GM12878 (cell line): ENCODE data around the gene PLCG2. TPM values are rescaled to one million over a fixed set of nuclear protein-coding genes. Genes with fewer than 3 reads are reported as not detected.
A peak's percentile ranks its signal among the peaks of the same experiment; 100 is the strongest.

Experiments
- ATAC-seq: fragments of 200-7000 bp; cut with Tn5 transposase; 3 replicates; pipeline ENCODE4 v1.9.1; 2020; ENCODE audit warnings: mild to moderate bottlenecking, moderate library complexity
- BruUV-seq: library from RNA; stranded (reverse); fragments of 400-500 nt; replicated peaks from 2 replicates; lab custom pipeline; 2021; lab: Mats Ljungman, UMichigan
- CTCF ChIA-PET: fragments of 300-600 bp; sonication (Branson Sonifier 250); formaldehyde crosslinking; extraction: SDS; loops from one replicate; lab custom pipeline; 2021; ENCODE audit warnings: inconsistent platforms; lab: Yijun Ruan, JAX
- POLR2A ChIA-PET: fragments of 350-600 bp; formaldehyde crosslinking; extraction: SDS; loops from one replicate; lab custom pipeline; 2021; ENCODE audit warnings: inconsistent platforms; lab: Charles Lee
- RAD21 ChIA-PET: fragments of 300-600 bp; sonication (Branson Sonifier 250); formaldehyde crosslinking; loops from one replicate; lab custom pipeline; 2023; ENCODE audit warnings: antibody characterized with exemption; ENCODE audit not compliant: unreplicated experiment; lab: Charles Lee
- SMC1A ChIA-PET: fragments of 300-600 bp; sonication (Branson Sonifier 250); formaldehyde crosslinking; loops from one replicate; lab custom pipeline; 2023; ENCODE audit not compliant: unreplicated experiment, uncharacterized antibody; lab: Charles Lee
- DNase-seq: peaks from one replicate; pipeline ENCODE4 v3.0.0-alpha.2; 2011; ENCODE audit warnings: low read depth, low spot score
- FAIRE-seq: peaks from 3 replicates; lab custom pipeline; 2011; peaks lifted over from hg19 to GRCh38; lab: Jason Lieb, UNC
- H2AFZ ChIP-seq: 2 replicates; pipeline ENCODE4 v1.6.0; 2011; ENCODE audit warnings: low read depth, low read length, control low read depth; ENCODE audit not compliant: control insufficient read depth
- H3K27ac ChIP-seq: 2 replicates; pipeline ENCODE4 v1.5.1; 2011; ENCODE audit warnings: control low read depth; ENCODE audit not compliant: control insufficient read depth, insufficient read depth
- H3K27me3 ChIP-seq, 2 experiments: replicated peaks in 1 of 2; 2 replicates each; pipeline versions ENCODE4 v1.6.0 to v1.6.1; 2011; ENCODE audit warnings: low read length in 1 of 2; ENCODE audit not compliant: control insufficient read depth in 2 of 2, insufficient read depth in 2 of 2
- H3K36me3 ChIP-seq, 2 experiments: 2 replicates each; pipeline ENCODE4 v1.5.1; 2011; ENCODE audit warnings: low read length in 1 of 2; ENCODE audit not compliant: control insufficient read depth in 2 of 2, insufficient read depth in 2 of 2
- H3K4me1 ChIP-seq: 2 replicates; pipeline ENCODE4 v1.6.1; 2011; ENCODE audit warnings: mild to moderate bottlenecking, low read length, moderate library complexity, mixed read lengths; ENCODE audit not compliant: control insufficient read depth, insufficient read depth
- H3K4me2 ChIP-seq: 2 replicates; pipeline ENCODE4 v1.6.0; 2011; ENCODE audit warnings: control low read depth; ENCODE audit not compliant: control insufficient read depth, insufficient read depth
- H3K4me3 ChIP-seq: fragments of 200-600 bp; sonication (generic); 2 replicates; pipeline ENCODE4 v1.5.1; 2016
- H3K79me2 ChIP-seq: 2 replicates; pipeline ENCODE4 v1.6.0; 2011; ENCODE audit warnings: low read length; ENCODE audit not compliant: control insufficient read depth, insufficient read depth
- H3K9ac ChIP-seq: 2 replicates; pipeline ENCODE4 v1.8.0; 2011; ENCODE audit warnings: low read length, control low read depth, mixed read lengths; ENCODE audit not compliant: control insufficient read depth, insufficient read depth
- H3K9me3 ChIP-seq: replicated peaks from 3 replicates; pipeline ENCODE4 v1.5.1; 2011; ENCODE audit warnings: mild to moderate bottlenecking, low read length; ENCODE audit not compliant: control insufficient read depth, insufficient read depth
- H4K20me1 ChIP-seq: 2 replicates; pipeline ENCODE4 v1.6.0; 2011; ENCODE audit not compliant: control insufficient read depth, insufficient read depth
- BHLHE40 ChIP-seq, 2 experiments: fragments of 450-650 bp in 1 of 2; IDR thresholded peaks; 2 replicates each; pipeline ENCODE4 v1.6.1; 2011 to 2017; ENCODE audit warnings: low read depth in 2 of 2, borderline replicate concordance in 1 of 2, improper control_type of control experiment in 1 of 2, low read length in 1 of 2, mild to moderate bottlenecking in 1 of 2
- BMI1 ChIP-seq: fragments of 450-650 bp; IDR thresholded peaks from 2 replicates; pipeline ENCODE4 v1.6.1; 2016; ENCODE audit warnings: mild to moderate bottlenecking, moderate library complexity, borderline replicate concordance
- CREB1 ChIP-seq: IDR thresholded peaks from 2 replicates; pipeline ENCODE4 v1.6.1; 2012; ENCODE audit warnings: low read depth, mild to moderate bottlenecking, inconsistent platforms
- CREM ChIP-seq: IDR thresholded peaks from 2 replicates; pipeline ENCODE4 v1.6.1; 2014; ENCODE audit warnings: antibody characterized with exemption, low read depth
- EED ChIP-seq: sonication (generic); IDR thresholded peaks from 2 replicates; pipeline ENCODE4 v1.6.1; 2016; ENCODE audit warnings: antibody characterized with exemption, low read depth
- ESRRA ChIP-seq: IDR thresholded peaks from 2 replicates; pipeline ENCODE4 v1.6.1; 2012; ENCODE audit warnings: mild to moderate bottlenecking, low read length, improper control_type of control experiment
- EZH2 ChIP-seq: IDR thresholded peaks from 2 replicates; pipeline ENCODE4 v1.6.1; 2012; ENCODE audit warnings: low read depth, mild to moderate bottlenecking, control low read depth, inconsistent platforms, low read length, borderline replicate concordance; ENCODE audit not compliant: control insufficient read depth
- IRF5 ChIP-seq: fragments of 450-650 bp; IDR thresholded peaks from 2 replicates; pipeline ENCODE4 v1.6.1; 2017; ENCODE audit warnings: borderline replicate concordance
- KDM1A ChIP-seq: fragments of 200-600 bp; sonication (generic); IDR thresholded peaks from 2 replicates; pipeline ENCODE4 v1.6.1; 2016; ENCODE audit warnings: borderline replicate concordance
- MYB ChIP-seq: fragments of 150-350 bp; IDR thresholded peaks from 2 replicates; pipeline ENCODE4 v1.6.1; 2014; ENCODE audit warnings: mild to moderate bottlenecking, low read depth, low read length, borderline replicate concordance
- SPI1 ChIP-seq: IDR thresholded peaks from 2 replicates; pipeline ENCODE4 v1.6.1; 2011; ENCODE audit warnings: low read depth, mild to moderate bottlenecking, low read length, moderate library complexity, borderline replicate concordance; ENCODE audit not compliant: insufficient read depth
- TCF3 ChIP-seq: IDR thresholded peaks from 2 replicates; pipeline ENCODE4 v1.6.1; 2012; ENCODE audit warnings: low read depth, mild to moderate bottlenecking, low read length, borderline replicate concordance; ENCODE audit not compliant: insufficient read depth
- USF1 ChIP-seq: IDR thresholded peaks from 2 replicates; pipeline ENCODE4 v1.6.1; 2011; ENCODE audit warnings: borderline replicate concordance, low read depth, mild to moderate bottlenecking, moderate library complexity, mixed read lengths, low read length; ENCODE audit not compliant: insufficient read depth; ENCODE audit errors: extremely low read length
- ZBTB33 ChIP-seq: fragments of 450-650 bp; IDR thresholded peaks from 2 replicates; pipeline ENCODE4 v1.6.1; 2017; ENCODE audit warnings: mild to moderate bottlenecking
- WGBS: methylation state at CpG from one replicate; pipeline ENCODE4 v1.1.6; 2016; ENCODE audit warnings: low lambda C conversion rate; ENCODE audit not compliant: insufficient replicate concordance, insufficient coverage; ENCODE audit errors: missing lambda C conversion rate; 5-methylcytosine and 5-hydroxymethylcytosine counted together
- in situ Hi-C: fragments of 300-500 bp; cut with MboI; formaldehyde crosslinking; loops from 9 replicates; pipeline ENCODE4 v1.14.3; 2018; ENCODE audit warnings: mixed read lengths
- intact Hi-C: fragments of 100-400 bp; cut with micrococcal nuclease; formaldehyde crosslinking; loops from one replicate; pipeline ENCODE4 v1.14.2; 2022; ENCODE audit not compliant: unreplicated experiment
- polyA plus RNA-seq, 11 experiments: library from polyadenylated mRNA; depleted of rRNA in 4 of 11; unstranded in 6 of 11; stranded (reverse) in 5 of 11; fragments of >200 nt; fragmentation: Nextera tagmentation in 4 of 11; fragmentation: Illumina TruSeq in 1 of 11; extraction: Ambion mirVana in 4 of 11; extraction: Trizol in 1 of 11; gene quantifications; 1 replicate in 1 of 11; 2 replicates in 10 of 11; pipeline versions ENCODE4 v1.2.1 to v1.2.3, GENCODE V29; 2011 to 2016; ENCODE audit warnings: inconsistent platforms in 2 of 11, missing spikeins in 2 of 11, low read depth in 1 of 11
- total RNA-seq, 4 experiments: library from RNA; depleted of rRNA in 3 of 4; stranded (reverse); fragments of >200 nt in 3 of 4; fragmentation: Illumina TruSeq in 1 of 4; extraction: Trizol in 1 of 4; gene quantifications; 2 replicates each; pipeline versions ENCODE4 v1.2.1 to v1.2.3, GENCODE V29; 2013 to 2021

PLCG2 gene
- total and polyA plus RNA-seq, 10 of the 15 experiments (the other 5 are each of a cell fraction or from before 2014, with no cell fraction given): 47.6 to 256 (median 149) TPM

GRCh38 chr16:81786868-81787267, 7.8 kb downstream of the PLCG2 start (continued):
- TF ChIP-seq SPI1: no peak
- no peak for TF ChIP-seq USF1

- intact Hi-C loops (no loop called here), in situ Hi-C loops (no loop called here)
- peaks cover 97% of the 10 kb centered on the region for H3K79me2 ChIP-seq
- TF ChIP-seq EED: no peak
- no peak for TF ChIP-seq TCF3
- no peak for TF ChIP-seq ESRRA
- TF ChIP-seq KDM1A: no peak
- TF ChIP-seq MYB: no peak
- TF ChIP-seq CREB1: no peak
- no peak for TF ChIP-seq EZH2
- TF ChIP-seq ZBTB33: no peak
- no peak for TF ChIP-seq IRF5
- TF ChIP-seq BMI1: no peak
- no peak for TF ChIP-seq BHLHE40 (IDR thresholded peaks at IDR 0.05; ENCODE audit: borderline replicate concordance in 1 of 2, low read depth in 2 of 2, low read length in 1 of 2)
- TF ChIP-seq CREM: no peak
- ATAC-seq: no peak
- ChIA-PET RAD21 (interaction anchor here (9.5 kb wide), 1 partner anchor 9 kb away, joined by 74 read pairs; no protein-coding TSS in a partner anchor), POLR2A (interaction anchor here (1.4 kb wide), 1 partner anchor 13 kb away, joined by 4 read pairs; no protein-coding TSS in a partner anchor), CTCF (interaction anchor here (3.1 kb wide), 1 partner anchor 85 kb away, joined by 17 read pairs; no protein-coding TSS in a partner anchor), SMC1A (no interaction called here)
- no TSS peak for BruUV-seq
- no peak for DNase-seq
- no peak for FAIRE-seq
- 0 out of 2 replicates have a peak, but pooled peaks cover 3% of the 10 kb centered on the region for H4K20me1 ChIP-seq
- H3K27me3 ChIP-seq: no peaks in the 10 kb centered on the region
- peaks cover 30 to 47% of the 10 kb centered on the region in 2 experiments for H3K36me3 ChIP-seq
- H3K4me1 ChIP-seq: peaks cover 34% of the 10 kb centered on the region
- 53% methylated on average over 6 of the region's 6 CpGs for WGBS
- H3K9ac ChIP-seq: no peak overlapping the region
- H3K4me2 ChIP-seq: no peak overlapping the region; the same call in 1 of the 2 replicates
- peak overlapping the region; percentile 43; the same call in 1 of the 2 replicates for H3K4me3 ChIP-seq
- H3K27ac ChIP-seq: no peak overlapping the region
- no peak overlapping the region for H2AFZ ChIP-seq
- no peaks in the 10 kb centered on the region for H3K9me3 ChIP-seq
Measured at GRCh38 chr16:81787659-81788058, 8.6 kb downstream of the PLCG2 start.
